ENCODE results near the gene ALG14. TPM values are rescaled to one million over a fixed set of nuclear protein-coding genes. Genes with fewer than 3 reads are reported as not detected.

Gene ALG14
- total RNA-seq, 2 experiments from 2014 or later: 2.7 to 5.8 TPM

DNA sequence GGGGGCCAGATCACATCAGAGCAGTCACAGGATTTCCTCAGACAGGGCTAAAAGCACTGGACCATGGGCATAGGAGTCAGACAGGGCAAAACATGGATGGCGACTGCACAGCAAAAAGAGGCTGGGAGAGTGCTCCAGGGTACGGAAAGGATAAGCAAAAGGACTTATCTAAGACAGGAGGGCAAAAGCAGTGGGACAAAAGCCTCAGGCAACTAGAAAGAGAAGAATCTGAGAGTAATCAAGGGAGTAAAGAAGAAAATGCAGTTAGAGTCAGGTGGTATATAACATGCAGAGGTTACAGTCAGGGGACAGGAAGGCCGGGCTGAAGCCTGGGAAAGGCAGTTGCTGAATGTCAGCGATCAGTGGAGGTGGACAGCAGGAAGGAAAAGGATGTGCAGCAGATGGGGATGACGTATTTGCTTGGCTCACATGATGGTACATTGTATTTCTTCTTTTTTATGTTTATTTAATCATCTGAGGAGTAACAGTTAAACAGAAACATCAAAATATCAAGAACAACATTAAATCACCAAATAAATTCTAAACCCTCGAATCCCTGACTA, 82.8 kb downstream of the ALG14 start:
- no peak for ATAC-seq
- POLR2A ChIA-PET: no interaction called here
- no peak overlapping the region for H3K27ac Mint-ChIP-seq

DNA sequence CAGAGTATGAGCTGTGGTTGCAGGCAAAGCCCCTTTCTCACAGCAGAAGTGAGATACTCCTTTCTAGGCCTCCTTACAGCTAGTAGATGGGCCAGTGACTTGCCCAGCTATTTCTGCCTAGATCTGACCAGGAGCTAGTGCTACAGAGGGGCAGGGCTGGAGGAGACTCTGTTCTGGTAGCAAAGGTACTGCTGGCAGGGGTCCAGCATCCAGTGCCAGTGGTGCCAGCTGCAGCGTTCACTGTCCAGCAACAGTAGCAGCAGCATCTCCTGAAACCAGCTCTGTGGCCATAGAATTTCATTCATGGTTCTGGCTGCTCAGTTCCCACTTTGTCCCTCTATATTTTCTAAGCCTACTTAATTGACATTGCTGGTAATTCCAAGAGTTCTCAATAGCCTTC, 83.4 kb downstream of the ALG14 start:
- ChIA-PET CTCF (no interaction called here), POLR2A (no interaction called here)
- no peak for ATAC-seq
- no peak overlapping the region for H3K27ac Mint-ChIP-seq
- H3K4me1 Mint-ChIP-seq (ENCODE audit: low read depth): no peaks in the 10 kb centered on the region
- no peak for DNase-seq
- no peak overlapping the region for H3K4me3 Mint-ChIP-seq
- H3K27me3 Mint-ChIP-seq (ENCODE audit: low read depth): no peaks in the 10 kb centered on the region
- H3K36me3 Mint-ChIP-seq (ENCODE audit: low read depth): no peaks in the 10 kb centered on the region
- H3K9me3 Mint-ChIP-seq (ENCODE audit: insufficient read depth): no peaks in the 10 kb centered on the region

More for the DNA sequence above, 82.8 kb downstream of the ALG14 start:
- H3K9me3 Mint-ChIP-seq (ENCODE audit: insufficient read depth): no peaks in the 10 kb centered on the region
- no peak overlapping the region for H3K4me3 Mint-ChIP-seq
- DNase-seq: no peak
- CTCF ChIA-PET: no interaction called here
- H3K27me3 Mint-ChIP-seq (ENCODE audit: low read depth): no peaks in the 10 kb centered on the region
- no peaks in the 10 kb centered on the region for H3K4me1 Mint-ChIP-seq (ENCODE audit: low read depth)
- H3K36me3 Mint-ChIP-seq (ENCODE audit: low read depth): no peaks in the 10 kb centered on the region

- Mint-ChIP-seq H3K4me1 (ENCODE audit: low read depth) (no peaks in the 10 kb centered on the region), H3K27me3 (ENCODE audit: low read depth) (no peaks in the 10 kb centered on the region), H3K4me3 (no peak overlapping the region), H3K36me3 (ENCODE audit: low read depth) (no peaks in the 10 kb centered on the region), H3K9me3 (ENCODE audit: insufficient read depth) (no peaks in the 10 kb centered on the region), H3K27ac (no peak overlapping the region)
- POLR2A ChIA-PET: no interaction called here
- no peak for DNase-seq
- CTCF ChIA-PET: no interaction called here
- no peak for ATAC-seq
These were observed 84.4 kb downstream of the ALG14 start for GRCh38 chr1:94988356-94988755.

GRCh38 chr1:94986783-94987182, 86.0 kb downstream of the ALG14 start:
- H3K9me3 Mint-ChIP-seq (ENCODE audit: insufficient read depth): no peaks in the 10 kb centered on the region
- ChIA-PET CTCF (no interaction called here), POLR2A (no interaction called here)
- no peaks in the 10 kb centered on the region for H3K36me3 Mint-ChIP-seq (ENCODE audit: low read depth)
- no peaks in the 10 kb centered on the region for H3K27me3 Mint-ChIP-seq (ENCODE audit: low read depth)
- ATAC-seq (no peak), DNase-seq (no peak)
- H3K4me1 Mint-ChIP-seq (ENCODE audit: low read depth): no peaks in the 10 kb centered on the region
- H3K4me3 Mint-ChIP-seq: no peak overlapping the region
- no peak overlapping the region for H3K27ac Mint-ChIP-seq

DNA sequence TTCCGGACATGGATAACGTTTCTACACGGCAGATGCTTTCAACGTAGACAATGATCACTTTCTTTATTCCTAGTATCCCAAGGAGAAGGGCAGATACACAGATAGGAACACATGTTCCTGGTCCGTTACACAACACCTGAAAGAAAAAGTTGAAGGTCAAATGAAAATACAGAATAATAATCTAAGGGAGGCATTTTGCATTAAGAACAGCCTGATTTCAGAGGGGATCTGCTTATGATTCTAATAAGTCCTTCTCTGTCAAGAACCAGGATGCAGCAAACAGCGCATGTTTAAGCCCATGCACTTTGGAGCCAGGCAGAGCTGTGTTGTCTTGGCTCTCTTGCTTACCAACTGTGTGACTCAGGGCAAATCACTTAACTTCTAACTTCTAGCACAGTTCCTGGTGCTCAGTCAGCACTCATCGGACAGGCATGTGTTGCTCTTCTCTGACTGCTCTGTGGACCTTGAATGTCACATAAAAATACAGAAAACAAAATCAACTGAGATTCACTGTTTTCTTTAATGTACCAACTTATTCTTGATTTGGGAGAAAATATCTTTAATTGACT, 89.5 kb downstream of the ALG14 start:
- Mint-ChIP-seq H3K36me3 (ENCODE audit: low read depth) (no peaks in the 10 kb centered on the region), H3K9me3 (ENCODE audit: insufficient read depth) (no peaks in the 10 kb centered on the region), H3K4me1 (ENCODE audit: low read depth) (peaks cover 5% of the 10 kb centered on the region), H3K4me3 (no peak overlapping the region), H3K27ac (no peak overlapping the region), H3K27me3 (ENCODE audit: low read depth) (no peaks in the 10 kb centered on the region)
- ATAC-seq (no peak), DNase-seq (no peak)
- CTCF ChIA-PET: no interaction called here
- POLR2A ChIA-PET: no interaction called here

DNA sequence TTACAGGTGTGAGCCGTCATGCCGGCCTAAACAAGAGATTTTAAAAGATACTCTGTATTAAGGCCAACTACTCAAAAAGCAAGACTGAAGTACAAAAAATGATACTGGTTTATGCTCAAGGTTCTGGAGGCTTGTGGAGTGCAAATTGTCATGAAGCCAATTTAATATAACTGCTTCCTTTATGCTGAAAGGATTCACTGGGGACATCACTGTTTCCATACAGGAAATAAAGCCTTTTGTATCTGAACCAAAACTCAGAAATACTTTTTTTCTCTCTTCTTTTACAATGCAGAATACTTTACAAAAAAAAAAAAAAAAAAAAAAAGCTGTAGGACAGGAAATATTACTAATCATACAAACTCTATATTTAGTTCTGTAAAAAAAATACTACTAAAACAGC, 90.4 kb downstream of the ALG14 start:
- Mint-ChIP-seq H3K4me1 (ENCODE audit: low read depth) (peaks cover 5% of the 10 kb centered on the region), H3K27me3 (ENCODE audit: low read depth) (no peaks in the 10 kb centered on the region), H3K27ac (no peak overlapping the region), H3K36me3 (ENCODE audit: low read depth) (no peaks in the 10 kb centered on the region), H3K9me3 (ENCODE audit: insufficient read depth) (no peaks in the 10 kb centered on the region), H3K4me3 (no peak overlapping the region)
- no peak for DNase-seq
- CTCF ChIA-PET: no interaction called here
- POLR2A ChIA-PET: no interaction called here
- no peak for ATAC-seq

GRCh38 chr1:94981575-94981973, 91.2 kb downstream of the ALG14 start:
- DNase-seq (no peak), ATAC-seq (no peak)
- ChIA-PET POLR2A (no interaction called here), CTCF (no interaction called here)
- H3K4me3 Mint-ChIP-seq: no peak overlapping the region
- H3K27ac Mint-ChIP-seq: no peak overlapping the region
- peaks cover 5% of the 10 kb centered on the region for H3K4me1 Mint-ChIP-seq (ENCODE audit: low read depth)
- no peaks in the 10 kb centered on the region for H3K27me3 Mint-ChIP-seq (ENCODE audit: low read depth)
- H3K36me3 Mint-ChIP-seq (ENCODE audit: low read depth): no peaks in the 10 kb centered on the region
- no peaks in the 10 kb centered on the region for H3K9me3 Mint-ChIP-seq (ENCODE audit: insufficient read depth)

GRCh38 chr1:94980582-94981574, 91.9 kb downstream of the ALG14 start:
- Mint-ChIP-seq H3K9me3 (ENCODE audit: insufficient read depth) (no peaks in the 10 kb centered on the region), H3K36me3 (ENCODE audit: low read depth) (no peaks in the 10 kb centered on the region), H3K27me3 (ENCODE audit: low read depth) (no peaks in the 10 kb centered on the region), H3K4me3 (no peak overlapping the region), H3K27ac (no peak overlapping the region), H3K4me1 (ENCODE audit: low read depth) (peaks cover 5% of the 10 kb centered on the region)
- ATAC-seq (no peak), DNase-seq (no peak)
- ChIA-PET CTCF (no interaction called here), POLR2A (no interaction called here)

DNA sequence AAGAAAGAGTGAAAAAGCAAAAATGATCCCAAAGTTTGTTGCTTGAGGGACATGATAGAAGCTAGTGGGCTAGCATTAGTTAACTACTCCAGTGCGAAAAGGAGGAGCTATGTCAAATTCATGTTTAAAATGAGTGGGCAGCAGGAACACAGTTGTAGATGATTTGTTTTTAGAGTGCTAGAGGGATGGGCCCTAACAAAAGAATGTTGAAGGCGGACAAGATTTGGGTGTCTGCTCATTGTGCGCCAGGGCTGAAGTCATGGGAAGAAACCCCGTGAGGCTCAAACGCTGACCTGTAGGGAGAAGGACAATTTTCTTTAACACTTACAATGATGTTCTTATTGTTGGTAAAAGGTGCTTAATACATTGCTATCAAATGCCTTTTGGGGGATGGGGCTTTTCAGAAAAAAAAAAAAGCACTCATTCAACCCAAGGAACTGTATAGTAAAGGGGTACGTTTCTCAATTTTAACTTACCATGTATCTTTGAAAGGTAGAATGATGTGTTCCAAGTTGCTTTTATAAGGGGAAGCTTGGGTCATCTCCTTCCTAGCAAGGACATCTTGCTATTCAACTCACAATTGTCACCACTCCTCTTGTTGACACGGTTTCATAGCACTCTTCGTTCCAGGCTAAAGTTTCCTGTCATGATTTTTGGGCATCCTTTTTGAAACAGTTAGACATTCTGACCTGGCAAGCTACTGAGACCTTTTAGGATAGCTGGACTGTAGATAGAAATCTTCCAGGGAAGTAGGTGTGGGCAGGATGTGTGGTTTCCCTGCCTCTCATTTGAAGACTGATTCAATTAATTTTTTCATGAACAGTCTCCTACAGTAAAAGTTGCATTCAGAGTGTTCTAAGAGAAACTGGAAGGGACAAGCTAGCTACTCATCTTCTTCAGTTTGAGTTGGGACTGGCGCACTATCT, 92.8 kb downstream of the ALG14 start:
- ChIA-PET CTCF (interaction anchor here (2.7 kb wide), 1 partner anchor 126 kb away, joined by 9 read pairs; no protein-coding TSS in a partner anchor), POLR2A (no interaction called here)
- H3K36me3 Mint-ChIP-seq (ENCODE audit: low read depth): no peaks in the 10 kb centered on the region
- H3K4me3 Mint-ChIP-seq: no peak overlapping the region
- no peaks in the 10 kb centered on the region for H3K27me3 Mint-ChIP-seq (ENCODE audit: low read depth)
- H3K27ac Mint-ChIP-seq: no peak overlapping the region
- no peaks in the 10 kb centered on the region for H3K9me3 Mint-ChIP-seq (ENCODE audit: insufficient read depth)
- DNase-seq (no peak), ATAC-seq (no peak)
- peaks cover 5% of the 10 kb centered on the region for H3K4me1 Mint-ChIP-seq (ENCODE audit: low read depth)

GRCh38 chr1:94979131-94979530, 93.6 kb downstream of the ALG14 start:
- Mint-ChIP-seq H3K27ac (no peak overlapping the region), H3K27me3 (ENCODE audit: low read depth) (no peaks in the 10 kb centered on the region), H3K4me3 (no peak overlapping the region), H3K9me3 (ENCODE audit: insufficient read depth) (no peaks in the 10 kb centered on the region), H3K36me3 (ENCODE audit: low read depth) (no peaks in the 10 kb centered on the region), H3K4me1 (ENCODE audit: low read depth) (peaks cover 5% of the 10 kb centered on the region)
- CTCF ChIA-PET: interaction anchor here (2.7 kb wide), 1 partner anchor 125 kb away, joined by 9 read pairs; no protein-coding TSS in a partner anchor
- POLR2A ChIA-PET: no interaction called here
- ATAC-seq: no peak
- DNase-seq: no peak

DNA sequence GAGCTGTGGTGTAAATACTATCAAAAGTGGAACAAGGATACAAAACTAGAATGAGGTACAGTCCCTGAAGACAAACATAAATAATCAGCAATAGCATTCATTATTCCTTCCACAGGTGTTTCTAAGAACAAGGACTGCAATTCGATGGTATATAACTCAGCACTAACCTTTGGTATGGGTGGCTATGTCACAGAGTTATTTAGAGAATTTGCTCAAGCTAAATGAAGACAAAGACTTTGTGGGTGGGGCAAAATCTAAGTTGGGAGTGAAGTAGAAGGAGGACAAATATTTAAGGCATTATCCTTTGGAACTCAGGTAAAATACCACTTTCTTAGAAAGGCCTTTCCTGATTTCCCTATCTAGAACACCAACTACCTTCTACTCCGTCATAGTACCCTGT, 94.3 kb downstream of the ALG14 start:
- DNase-seq (no peak), ATAC-seq (no peak)
- no peak overlapping the region for H3K27ac Mint-ChIP-seq
- ChIA-PET POLR2A (no interaction called here), CTCF (interaction anchor here (2.7 kb wide), 1 partner anchor 124 kb away, joined by 9 read pairs; no protein-coding TSS in a partner anchor)
- H3K4me3 Mint-ChIP-seq: no peak overlapping the region
- no peaks in the 10 kb centered on the region for H3K36me3 Mint-ChIP-seq (ENCODE audit: low read depth)
- no peaks in the 10 kb centered on the region for H3K9me3 Mint-ChIP-seq (ENCODE audit: insufficient read depth)
- peaks cover 5% of the 10 kb centered on the region for H3K4me1 Mint-ChIP-seq (ENCODE audit: low read depth)
- H3K27me3 Mint-ChIP-seq (ENCODE audit: low read depth): no peaks in the 10 kb centered on the region
